Activated naive CD8-positive, alpha-beta T cell treated with anti-CD3 and anti-CD28 coated beads, Interleukin-2, amount 50 U/mL, for 16 hours (primary cell): Measurements from ENCODE around the gene LZTFL1.

ENCODE experiments used
- DNase-seq: peaks from one replicate; pipeline ENCODE4 v3.0.0-alpha.2; 2020; ENCODE audit warnings: low read depth, low spot score

Gene LZTFL1

DNA sequence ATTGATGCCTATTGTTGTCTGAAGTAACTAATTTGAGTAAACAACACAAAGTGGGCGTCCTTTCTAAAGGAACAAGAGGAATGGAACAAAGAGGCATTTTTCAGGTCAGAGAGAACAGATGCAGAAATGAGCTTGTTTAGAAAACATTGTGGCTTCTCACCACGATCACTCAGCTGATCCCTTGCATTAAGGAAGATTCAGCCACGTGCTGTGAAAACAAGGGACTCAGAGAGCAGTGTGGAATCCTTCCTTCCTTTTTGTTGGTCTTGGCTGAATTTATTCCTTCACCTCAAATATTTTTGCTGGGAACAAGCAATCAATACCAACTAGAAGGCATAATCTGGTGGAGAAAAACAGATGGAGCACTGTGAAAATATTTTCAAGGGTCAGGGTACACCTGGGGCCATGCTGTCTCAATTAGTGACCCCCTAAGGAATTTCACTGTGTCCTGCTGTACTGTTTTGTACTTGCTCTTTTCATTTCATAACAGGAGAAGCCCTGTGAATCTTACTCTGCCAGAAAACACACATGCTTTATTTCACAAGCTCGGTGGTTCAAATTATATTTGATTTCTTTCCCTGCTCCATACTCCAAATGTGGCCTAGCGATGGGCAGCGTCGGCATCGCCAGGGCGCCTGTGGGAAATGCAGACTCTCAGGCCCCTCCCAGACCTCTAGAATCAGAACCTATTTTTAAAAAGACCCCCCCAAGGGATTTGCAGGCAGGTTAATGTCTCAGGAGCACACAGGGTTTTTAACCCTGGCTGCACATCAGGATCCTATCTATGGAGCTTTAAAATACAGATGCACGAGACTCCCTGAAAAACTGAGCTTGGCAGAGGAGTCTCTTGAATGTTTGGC lies 34.0 kb downstream of the LZTFL1 start:
- no peak for DNase-seq

DNA sequence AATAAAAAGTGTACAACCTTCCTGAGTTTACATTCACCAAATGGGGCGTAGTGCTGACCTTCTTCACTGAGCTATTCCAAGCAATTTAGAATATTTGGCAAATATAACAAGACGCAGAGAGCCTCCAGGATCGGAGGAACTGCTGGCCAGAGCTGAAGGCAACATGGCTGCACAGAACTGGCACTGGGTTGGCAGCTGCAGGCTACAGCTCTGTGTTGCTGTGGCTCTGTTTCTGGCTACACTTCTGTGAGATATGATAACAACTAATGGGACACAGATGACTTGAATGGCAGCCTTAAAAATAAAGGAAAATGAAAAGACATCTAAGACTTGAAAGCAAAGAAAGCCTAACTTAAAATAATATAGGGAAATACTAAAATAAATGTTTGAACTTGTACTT lies 34.8 kb downstream of the LZTFL1 start:
- DNase-seq = no peak

DNA sequence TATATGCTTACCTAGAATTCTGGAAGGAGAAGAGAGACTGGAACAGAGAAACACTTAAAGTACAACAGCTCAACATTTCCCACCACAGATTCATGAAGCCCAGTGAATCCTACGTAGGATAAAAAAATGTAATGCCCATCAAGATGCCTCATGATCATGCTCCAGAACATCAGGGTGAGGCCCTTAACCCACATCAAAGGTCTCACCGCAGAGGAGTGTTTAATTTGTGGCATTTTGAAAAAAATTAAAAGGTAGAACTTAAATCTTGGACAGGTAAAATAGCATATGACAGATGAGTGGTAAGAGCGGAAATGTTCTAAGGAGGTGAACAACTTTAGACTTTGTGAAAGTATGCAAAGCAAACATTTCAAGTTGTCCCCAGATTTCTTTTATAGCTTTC lies 35.8 kb downstream of the LZTFL1 start:
- no peak for DNase-seq

DNA sequence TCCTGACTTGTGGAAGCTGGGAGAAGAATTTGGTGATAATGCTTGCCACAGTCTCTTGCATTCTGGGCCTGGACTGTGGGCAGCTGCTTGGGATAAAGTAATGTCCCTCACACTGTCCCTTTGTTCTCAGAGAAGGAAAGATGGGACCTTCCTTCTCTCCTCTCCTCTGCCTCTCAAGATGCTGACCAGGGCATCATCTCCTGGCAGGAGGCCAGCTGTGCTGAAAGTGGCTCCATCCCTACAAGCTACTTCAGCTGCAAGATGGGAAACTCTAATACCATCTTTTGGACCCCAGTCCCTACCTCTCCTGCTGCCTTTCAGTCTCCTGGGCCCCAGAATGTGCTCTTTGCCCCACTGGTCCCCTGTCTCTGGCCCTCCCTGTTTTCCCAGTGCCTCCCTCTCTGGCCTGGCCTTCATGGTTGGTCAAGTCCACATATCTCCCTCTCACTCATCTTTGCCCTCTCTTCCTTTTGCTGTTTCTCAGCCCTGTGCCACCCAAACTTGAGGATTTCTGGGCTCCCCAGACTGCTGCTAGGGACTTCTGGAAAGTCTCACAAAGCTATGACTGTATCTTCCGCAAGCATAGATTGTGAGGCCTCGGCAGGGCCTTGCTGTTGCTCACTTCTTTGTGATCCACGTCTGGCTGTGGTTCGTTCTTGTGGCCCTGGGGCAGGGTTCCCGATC lies 38.5 kb downstream of the LZTFL1 start:
- DNase-seq = no peak

DNA sequence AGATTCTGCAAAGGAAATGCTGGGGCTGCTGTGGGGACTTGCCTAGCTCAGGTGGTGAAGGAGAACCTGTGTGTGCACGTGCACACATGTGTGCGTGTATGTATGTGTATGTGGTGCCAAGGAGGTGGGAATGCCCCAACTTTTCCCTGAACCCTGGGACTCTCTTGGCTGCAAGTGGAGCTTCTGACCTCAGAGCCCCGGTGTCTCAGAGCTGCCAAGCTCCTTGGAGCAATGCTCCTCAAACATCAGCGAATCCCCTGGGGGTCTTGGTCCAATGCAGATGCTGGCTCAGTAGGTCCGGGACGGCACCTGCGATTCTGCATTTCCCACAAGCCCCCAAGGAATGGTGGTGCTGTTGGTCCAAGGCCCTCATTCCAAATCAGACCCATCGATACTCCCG lies 39.8 kb downstream of the LZTFL1 start:
- DNase-seq = no peak

DNA sequence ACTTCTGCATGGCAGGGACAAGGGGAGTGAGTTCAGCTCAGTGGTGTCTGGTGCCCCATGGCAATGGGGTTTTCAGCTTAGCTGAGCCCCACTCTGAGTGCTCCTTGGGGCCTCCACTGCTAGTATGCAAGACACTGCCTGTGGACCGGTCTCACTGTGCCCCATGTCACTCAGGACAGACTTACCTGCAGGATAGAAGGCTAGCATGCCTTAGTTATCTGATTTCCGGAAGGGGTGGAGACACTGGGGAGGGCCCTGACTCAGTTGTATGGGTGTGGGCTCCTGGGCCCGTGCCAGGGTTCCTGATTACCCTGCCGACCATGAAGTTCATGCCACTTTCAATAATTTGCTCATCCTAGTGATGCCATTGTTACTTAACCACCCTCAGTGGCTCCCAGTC lies 41.3 kb downstream of the LZTFL1 start:
- DNase-seq = no peak

DNA sequence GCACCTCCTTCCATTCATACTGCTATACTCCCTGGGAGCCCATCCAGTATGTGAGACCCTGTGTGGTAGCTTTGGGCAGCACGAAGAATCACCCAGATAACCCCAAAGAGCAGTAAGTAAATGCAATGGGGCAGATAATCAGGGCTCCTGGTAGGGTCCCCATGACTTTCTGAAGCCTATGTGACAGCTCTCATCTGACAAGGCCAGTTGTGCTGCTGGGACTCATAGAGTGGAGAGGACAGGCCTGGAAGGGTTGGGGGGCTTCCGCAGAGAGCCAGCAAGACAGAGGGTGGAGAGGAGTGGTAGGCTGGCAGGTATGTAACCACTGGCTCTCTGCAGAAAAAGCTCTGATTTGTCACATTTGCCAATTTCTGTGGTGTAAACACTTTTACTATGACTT lies 42.3 kb downstream of the LZTFL1 start:
- DNase-seq = no peak

DNA sequence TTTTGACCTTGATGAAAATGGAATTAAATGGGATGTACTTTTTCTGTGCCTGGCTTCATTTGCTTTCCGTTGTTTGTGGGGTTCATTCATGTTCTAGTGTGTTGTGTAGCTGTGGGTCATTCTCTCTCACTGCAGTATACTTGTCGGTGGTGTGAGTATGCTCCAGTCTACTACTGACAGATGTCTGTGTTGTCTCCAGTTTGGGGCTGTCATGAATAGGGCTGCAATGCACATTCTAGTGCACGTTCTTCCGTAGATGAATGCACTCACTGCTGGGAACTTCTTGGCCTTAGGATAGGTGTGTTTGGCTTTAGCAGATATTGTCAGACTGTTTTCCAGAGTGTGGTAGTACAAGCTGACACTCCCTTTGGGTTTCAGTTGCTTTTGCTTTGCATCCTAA lies 43.9 kb downstream of the LZTFL1 start:
- DNase-seq = no peak

DNA sequence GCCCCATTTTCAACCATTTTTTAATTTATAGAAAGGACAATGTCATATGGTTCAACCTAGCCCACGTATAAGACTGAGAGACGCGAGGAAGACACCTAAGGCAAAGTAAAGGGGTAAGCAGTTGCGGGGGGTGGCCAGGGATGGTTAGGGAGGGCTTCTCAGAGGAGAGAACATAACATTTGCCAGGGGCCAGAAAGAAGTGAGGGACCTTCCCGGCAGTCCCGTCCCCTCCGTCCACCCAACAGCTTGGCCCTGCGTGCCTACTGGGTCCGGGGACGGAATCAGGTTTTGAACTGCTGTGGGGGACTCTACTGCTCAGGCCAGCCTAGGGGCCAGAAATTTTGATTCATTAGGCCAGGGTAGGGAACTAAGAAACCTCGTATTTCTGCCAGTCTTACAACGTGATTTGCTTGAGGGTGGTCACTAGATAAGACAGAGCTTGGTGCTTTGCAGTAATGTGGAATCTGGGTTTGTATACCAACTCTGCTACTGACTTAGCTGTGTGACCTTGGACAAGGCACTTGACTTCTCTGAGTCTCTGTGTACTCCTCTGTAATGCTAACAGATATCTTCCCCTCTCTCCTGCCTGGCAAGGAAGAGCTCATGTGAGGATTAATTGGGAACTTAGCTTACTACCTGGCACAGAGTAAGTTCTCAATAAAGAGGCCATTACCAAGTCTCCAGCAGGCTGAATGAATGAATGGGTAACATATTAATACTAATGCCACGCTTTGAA lies 44.8 kb downstream of the LZTFL1 start:
- no peak for DNase-seq

DNA sequence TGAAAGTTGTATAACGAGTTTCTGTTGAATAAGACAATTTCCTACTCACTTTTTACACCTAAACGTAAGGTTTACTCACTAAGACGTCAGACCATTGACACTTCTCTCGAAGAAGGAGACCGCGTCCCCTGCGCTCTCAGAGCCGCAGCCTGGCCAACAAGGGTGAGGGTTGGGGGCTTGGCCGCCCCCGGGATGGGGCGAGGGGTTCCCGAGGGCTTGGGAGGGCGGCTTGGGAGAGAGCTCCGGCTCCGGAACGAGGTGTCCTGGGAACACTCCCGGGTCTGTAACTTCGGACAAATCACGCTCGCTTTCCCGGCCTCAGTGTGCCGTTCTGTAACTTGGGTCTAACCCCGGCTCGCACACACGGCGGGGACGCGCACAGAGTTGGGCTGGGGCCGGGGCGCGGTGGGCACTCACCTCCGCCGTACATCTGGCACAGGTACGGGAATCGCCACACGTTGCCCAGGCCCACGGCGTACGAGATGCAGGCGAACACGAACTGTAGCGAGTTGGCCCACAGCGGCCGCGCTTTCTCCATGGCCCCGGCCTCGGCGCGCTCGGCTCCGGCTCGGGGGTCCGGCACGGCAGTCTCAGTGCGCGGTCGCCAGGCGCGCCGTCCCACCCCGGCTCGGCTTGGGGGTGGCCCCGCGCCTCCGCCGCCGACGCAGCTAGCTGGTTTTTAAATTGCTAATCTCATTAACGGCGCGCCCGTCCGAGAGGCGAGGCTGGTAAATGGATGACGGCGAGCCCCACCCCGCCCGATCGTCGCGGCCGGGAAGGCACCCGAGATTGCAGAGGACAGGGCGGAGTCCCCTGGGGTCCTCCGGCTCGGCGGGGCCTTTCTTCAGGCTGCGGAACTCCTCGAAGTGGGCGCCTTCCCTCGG lies 45.8 kb downstream of the LZTFL1 start, which contains the start of gene SLC6A20:
TSS of gene SLC6A20 (minus strand) at position 655 of the 884 bp plus-strand sequence. CDS start at position 538, 117 bp downstream.
- DNase-seq = no peak

DNA sequence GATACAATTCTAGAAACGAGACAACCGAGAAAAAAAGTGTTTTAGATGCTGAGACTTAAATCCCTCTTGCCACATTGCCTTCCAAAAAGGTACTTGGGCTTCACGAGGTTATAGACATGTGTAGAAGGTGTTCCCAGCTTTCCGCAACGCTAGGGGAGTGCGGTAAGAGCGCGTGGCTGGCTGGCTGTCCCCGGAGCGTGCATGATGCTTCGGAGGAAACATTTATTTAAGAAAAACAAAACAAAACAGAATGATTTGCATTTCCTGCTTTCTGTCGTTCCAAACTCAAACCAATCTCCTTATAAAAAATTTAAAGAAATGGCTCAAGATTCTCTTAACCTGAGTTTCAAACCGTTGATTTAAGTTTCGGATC lies 46.4 kb downstream of the LZTFL1 start:
- no peak for DNase-seq

DNA sequence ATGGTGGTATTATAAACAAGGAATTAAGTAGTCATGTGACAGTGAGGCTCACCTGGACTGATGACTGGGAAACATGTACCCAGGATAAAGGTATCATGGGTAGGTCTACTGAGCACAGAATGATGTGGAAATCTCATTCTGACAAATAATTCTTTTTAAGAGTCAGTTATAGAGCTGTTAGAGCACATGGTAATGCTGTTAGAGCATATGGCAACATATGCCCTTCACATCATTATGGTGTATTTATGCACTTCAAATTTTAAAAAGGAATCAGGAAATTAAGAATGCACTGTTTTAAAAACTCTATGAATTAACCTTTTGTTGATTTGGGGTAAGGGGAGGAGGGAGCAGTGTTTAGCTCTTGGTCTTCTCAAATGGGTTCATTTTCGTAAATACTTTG lies 47.3 kb downstream of the LZTFL1 start:
- no peak for DNase-seq

DNA sequence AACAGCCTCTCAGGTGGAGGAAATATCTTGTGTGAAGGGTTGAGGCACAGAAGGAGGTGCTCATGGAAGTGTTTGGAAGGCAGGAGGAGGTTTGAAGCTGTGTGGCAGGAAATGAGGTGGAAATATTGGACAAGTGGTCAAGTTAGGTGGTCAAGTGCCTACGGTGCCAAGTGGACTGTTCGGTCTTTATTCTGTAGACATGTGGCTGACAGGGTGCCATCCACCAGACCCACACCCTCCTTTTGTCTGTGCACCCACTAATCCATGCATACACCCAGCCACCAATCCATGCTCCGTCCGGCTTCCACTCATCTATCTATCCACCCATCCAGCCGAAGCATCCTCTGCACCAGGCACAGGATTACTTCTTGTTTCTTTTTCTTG lies 47.8 kb downstream of the LZTFL1 start:
- DNase-seq = no peak

DNA sequence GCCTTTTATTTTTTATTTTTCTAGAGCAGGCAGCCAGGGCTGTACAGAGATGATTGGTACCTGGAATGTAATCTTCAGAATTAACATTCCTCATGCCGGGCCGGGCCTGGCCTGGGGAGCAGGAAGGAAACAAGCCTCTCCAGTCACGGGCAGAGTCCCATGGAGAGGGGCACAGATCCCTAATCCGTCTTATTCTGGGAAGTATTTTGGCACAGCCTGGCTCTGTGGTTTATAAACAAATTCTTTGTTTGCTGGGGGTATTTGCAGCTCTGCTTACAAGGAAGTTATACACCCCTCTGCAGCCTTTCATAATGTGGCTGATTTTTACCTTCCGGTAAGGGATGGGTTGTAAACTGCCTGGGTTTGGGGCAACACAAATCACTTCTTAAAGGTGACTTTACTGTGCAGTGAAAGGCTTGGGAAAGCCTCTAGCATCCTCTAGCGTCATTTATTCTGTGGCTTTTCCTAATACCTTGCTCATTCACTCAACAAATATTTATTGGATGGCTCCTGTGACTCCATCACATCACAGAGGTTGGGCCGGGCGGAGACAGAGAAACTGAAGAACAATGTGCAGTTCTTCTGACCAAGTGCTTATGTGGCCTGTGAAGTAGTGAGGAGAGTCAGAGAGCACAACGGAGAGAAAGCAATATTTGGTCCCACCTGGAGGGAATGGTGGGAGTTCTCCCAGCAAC lies 48.3 kb downstream of the LZTFL1 start:
- no peak for DNase-seq

DNA sequence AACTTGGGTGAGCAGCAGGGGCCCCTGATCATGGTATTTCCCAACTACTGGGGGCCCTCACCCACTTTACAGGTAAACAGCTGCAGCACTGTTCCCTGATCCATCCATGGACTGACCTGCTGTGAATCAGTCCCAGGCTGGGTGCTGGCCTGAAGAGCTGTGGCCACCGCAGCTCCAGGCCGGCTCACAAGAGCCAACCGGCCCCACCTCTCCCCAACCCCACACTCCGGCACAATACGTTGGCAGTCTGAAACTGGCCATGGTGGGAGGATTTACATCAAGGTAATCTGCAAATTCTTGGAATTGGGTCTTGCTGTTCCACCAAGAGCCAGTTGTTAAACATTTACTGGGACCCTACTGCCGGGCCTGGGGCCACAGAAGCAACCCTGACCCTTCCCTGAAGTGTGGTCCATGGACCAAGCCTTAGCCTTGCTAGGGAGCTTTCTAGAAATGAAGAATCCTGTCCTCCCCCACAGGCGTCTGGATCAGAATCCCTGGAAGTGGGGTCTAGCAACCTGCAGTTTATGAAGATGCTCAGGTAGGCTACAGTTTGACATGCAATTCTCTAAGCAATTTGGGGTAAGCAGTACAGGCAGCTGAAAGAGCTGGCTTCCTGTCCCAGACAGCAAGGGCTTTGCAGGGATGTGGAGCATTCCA lies 49.3 kb downstream of the LZTFL1 start:
- DNase-seq = no peak

DNA sequence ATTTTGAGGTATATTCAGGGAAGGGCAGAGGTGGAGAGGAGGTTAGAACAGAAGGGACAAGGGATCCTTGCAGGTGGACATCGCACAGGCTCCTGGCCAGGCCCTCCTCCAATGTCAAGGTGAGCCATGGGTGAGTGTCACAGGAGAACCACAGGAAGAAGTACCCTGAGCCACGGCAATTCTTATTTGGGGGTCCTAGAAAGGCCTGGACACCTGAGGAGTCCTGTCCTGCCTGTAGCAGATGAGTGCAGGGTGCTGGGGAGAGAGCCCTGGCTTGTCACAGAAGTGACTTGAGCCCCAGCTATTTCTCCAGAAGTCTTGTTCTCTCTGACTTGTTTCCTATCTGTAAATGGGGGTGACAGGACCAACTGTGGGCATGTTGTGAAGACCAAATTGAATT lies 49.9 kb downstream of the LZTFL1 start:
- no peak for DNase-seq

DNA sequence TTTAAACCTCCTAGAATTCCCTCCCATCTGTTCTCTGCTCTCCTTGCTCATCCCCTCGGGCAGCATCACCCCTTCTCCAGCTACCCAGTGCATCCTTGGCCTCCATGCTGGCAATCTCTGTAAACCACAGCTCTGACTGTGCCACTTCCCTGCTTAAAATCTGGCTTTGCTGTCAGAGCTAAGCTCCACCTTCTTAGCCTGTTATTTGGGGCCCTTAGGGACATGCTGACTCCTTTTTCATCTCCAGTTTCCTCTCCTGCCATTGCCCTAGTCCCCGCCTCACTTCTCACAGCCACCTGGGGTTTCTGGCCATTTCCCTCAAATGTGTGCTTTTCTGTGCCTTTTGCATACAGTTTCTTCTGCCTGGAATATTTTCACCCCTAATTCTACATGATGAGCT lies 51.3 kb downstream of the LZTFL1 start:
- DNase-seq = no peak

DNA sequence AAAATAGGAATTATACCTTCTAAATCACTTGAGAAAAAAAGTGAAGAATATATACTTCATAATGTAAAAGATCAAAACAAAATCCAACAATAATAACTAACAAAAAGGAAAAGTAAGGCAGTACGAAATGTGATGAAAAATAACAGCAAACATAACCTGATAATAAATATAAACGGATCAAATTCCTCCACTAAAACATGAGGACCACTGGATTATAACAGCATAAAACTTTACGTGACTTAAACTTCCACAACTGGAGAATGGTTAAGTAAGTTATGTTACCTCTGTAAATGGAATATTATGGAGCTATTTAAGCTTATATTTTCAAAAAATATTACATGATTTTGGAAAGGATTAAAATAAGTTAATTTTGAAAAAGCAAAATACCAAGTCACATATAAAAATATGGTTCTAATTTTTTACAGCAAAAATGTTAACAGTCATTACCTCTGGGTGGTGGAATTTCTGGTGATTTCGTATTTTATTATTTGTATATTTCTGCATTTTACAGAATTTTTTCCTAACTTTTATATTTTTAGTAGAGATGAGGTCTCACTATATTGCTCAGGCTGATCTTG lies 52.6 kb downstream of the LZTFL1 start:
- no peak for DNase-seq

DNA sequence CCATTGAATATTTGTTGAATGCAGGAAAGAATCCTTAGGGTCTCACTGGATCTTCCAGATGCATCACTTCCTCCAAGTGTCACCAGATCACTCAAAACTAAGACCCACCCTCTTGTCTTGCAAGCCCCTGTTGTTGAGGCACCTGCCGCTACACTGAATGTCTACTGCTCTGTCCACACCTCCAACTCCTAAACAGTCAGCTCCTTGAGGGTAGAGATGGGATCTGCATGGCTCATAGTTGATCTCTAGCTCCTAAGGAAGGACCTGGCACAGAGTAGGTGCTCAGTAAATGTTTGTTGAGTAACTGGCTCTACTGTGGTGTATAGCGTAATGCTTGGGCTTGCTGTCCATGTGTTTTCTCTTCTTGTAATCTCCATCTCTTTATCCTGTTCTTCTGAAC lies 54.4 kb downstream of the LZTFL1 start:
- no peak for DNase-seq
